CD4-positive, alpha-beta T cell (primary cell): ENCODE measurements around the gene BEND6. TPM values are rescaled to one million over a fixed set of nuclear protein-coding genes. Genes with fewer than 3 reads are reported as not detected.

Source experiments
- ATAC-seq: fragments of 200-7000 bp; cut with Tn5 transposase; one replicate; pipeline ENCODE4 v1.10.0; 2022; ENCODE audit warnings: mild to moderate bottlenecking; ENCODE audit not compliant: poor library complexity
- CTCF ChIA-PET: fragments of 350-600 bp; sonication (Branson Sonifier 250); formaldehyde crosslinking; loops from one replicate; lab custom pipeline; 2021; ENCODE audit warnings: antibody characterized with exemption, inconsistent platforms; lab: Charles Lee
- POLR2A ChIA-PET: fragments of 350-600 bp; sonication (Branson Sonifier 250); formaldehyde crosslinking; loops from one replicate; lab custom pipeline; 2021; ENCODE audit warnings: antibody characterized with exemption, inconsistent platforms; lab: Charles Lee
- DNase-seq, 14 experiments: peaks; one replicate each; pipeline ENCODE4 v3.0.0-alpha.2; 2013 to 2020; ENCODE audit warnings: mixed read lengths in 2 of 14
- H3K27ac ChIP-seq, 2 donors: one replicate each; pipeline versions ENCODE4 v1.5.1 to v1.7.0; 2013; ENCODE audit warnings: low read length in 2 of 2, low read depth in 1 of 2, mild to moderate bottlenecking in 1 of 2
- H3K27me3 ChIP-seq, 2 experiments: 1 replicate in 1 of 2; 2 replicates in 1 of 2; pipeline versions ENCODE4 v1.6.1 to v1.7.0; 2013; ENCODE audit warnings: low read length in 2 of 2, control low read depth in 1 of 2, mild to moderate bottlenecking in 1 of 2, moderate library complexity in 1 of 2; ENCODE audit not compliant: insufficient read depth in 2 of 2, control insufficient read depth in 1 of 2
- H3K36me3 ChIP-seq: one replicate; pipeline ENCODE4 v1.6.1; 2013; ENCODE audit warnings: low read length, control low read depth; ENCODE audit not compliant: insufficient read depth
- H3K4me1 ChIP-seq: one replicate; pipeline ENCODE4 v1.6.1; 2013; ENCODE audit warnings: low read length, control low read depth; ENCODE audit not compliant: insufficient read depth
- H3K4me3 ChIP-seq: one replicate; pipeline ENCODE4 v1.5.1; 2013; ENCODE audit warnings: mild to moderate bottlenecking, low read length, moderate library complexity
- H3K9me3 ChIP-seq, 2 experiments: 1 replicate in 1 of 2; 2 replicates in 1 of 2; pipeline versions ENCODE4 v1.6.1 to v1.7.0; 2013; ENCODE audit warnings: low read length in 2 of 2, mild to moderate bottlenecking in 2 of 2, control low read depth in 1 of 2, moderate library complexity in 1 of 2; ENCODE audit not compliant: control insufficient read depth in 1 of 2, insufficient read depth in 1 of 2
- H3K27ac Mint-ChIP-seq: one replicate; pipeline ENCODE4 v1.8.0; 2020; ENCODE audit warnings: mixed read lengths
- H3K27me3 Mint-ChIP-seq: one replicate; pipeline ENCODE4 v1.8.0; 2021; ENCODE audit warnings: mixed read lengths
- H3K36me3 Mint-ChIP-seq: one replicate; pipeline ENCODE4 v1.8.0; 2021; ENCODE audit warnings: low read depth, mixed read lengths
- H3K4me1 Mint-ChIP-seq: one replicate; pipeline ENCODE4 v1.8.0; 2021; ENCODE audit warnings: low read depth, mixed read lengths
- H3K4me3 Mint-ChIP-seq: one replicate; pipeline ENCODE4 v1.8.0; 2020; ENCODE audit warnings: mild to moderate bottlenecking, mixed read lengths
- H3K9me3 Mint-ChIP-seq: one replicate; pipeline ENCODE4 v1.8.0; 2020; ENCODE audit warnings: mixed read lengths
- CTCF ChIP-seq: fragments of 200-600 bp; IDR thresholded peaks from one replicate; pipeline ENCODE4 v1.8.0; 2022; ENCODE audit warnings: antibody characterized with exemption, mild to moderate bottlenecking
- intact Hi-C, 2 experiments: fragments of 100-400 bp; cut with DNase I in 1 of 2; cut with micrococcal nuclease in 1 of 2; formaldehyde crosslinking; loops; one replicate each; pipeline versions ENCODE4 v1.15.1 to v1.9.0; 2023 to 2025; cut with DNase I, micrococcal nuclease
- total RNA-seq, 174 experiments: library from RNA in 2 of 174; stranded (reverse) in 2 of 174; gene quantifications; one replicate each; pipeline ENCODE4 v1.2.3 and lab custom pipeline; 2021 to 2026

The BEND6 gene
- total RNA-seq, 2 experiments from 2014 or later = not detected

GRCh38 chr6:56949925-56950495, 4.9 kb upstream of the BEND6 start:
- no peaks in the 10 kb centered on the region for H3K36me3 ChIP-seq
- H3K27ac ChIP-seq = no peak overlapping the region
- Mint-ChIP-seq H3K27me3 (peaks cover 87% of the 10 kb centered on the region), H3K4me1 (peaks cover 20% of the 10 kb centered on the region), H3K36me3 (no peaks in the 10 kb centered on the region), H3K9me3 (no peaks in the 10 kb centered on the region), H3K4me3 (no peak overlapping the region), H3K27ac (no peak overlapping the region)
- no peak for TF ChIP-seq CTCF
- H3K27me3 ChIP-seq = peaks cover 20 to 47% of the 10 kb centered on the region in 2 experiments
- peaks cover 11% of the 10 kb centered on the region for H3K4me1 ChIP-seq
- CTCF ChIA-PET = no interaction called here
- ATAC-seq = no peak
- no peak for DNase-seq
- H3K9me3 ChIP-seq = peaks cover 0 to 5% of the 10 kb centered on the region in 2 experiments
- no peak overlapping the region for H3K4me3 ChIP-seq
- POLR2A ChIA-PET = interaction anchor here (0.6 kb wide), 1 partner anchor 366 kb away, joined by 3 read pairs; no protein-coding TSS in a partner anchor
- intact Hi-C loops = no loop called here

DNA sequence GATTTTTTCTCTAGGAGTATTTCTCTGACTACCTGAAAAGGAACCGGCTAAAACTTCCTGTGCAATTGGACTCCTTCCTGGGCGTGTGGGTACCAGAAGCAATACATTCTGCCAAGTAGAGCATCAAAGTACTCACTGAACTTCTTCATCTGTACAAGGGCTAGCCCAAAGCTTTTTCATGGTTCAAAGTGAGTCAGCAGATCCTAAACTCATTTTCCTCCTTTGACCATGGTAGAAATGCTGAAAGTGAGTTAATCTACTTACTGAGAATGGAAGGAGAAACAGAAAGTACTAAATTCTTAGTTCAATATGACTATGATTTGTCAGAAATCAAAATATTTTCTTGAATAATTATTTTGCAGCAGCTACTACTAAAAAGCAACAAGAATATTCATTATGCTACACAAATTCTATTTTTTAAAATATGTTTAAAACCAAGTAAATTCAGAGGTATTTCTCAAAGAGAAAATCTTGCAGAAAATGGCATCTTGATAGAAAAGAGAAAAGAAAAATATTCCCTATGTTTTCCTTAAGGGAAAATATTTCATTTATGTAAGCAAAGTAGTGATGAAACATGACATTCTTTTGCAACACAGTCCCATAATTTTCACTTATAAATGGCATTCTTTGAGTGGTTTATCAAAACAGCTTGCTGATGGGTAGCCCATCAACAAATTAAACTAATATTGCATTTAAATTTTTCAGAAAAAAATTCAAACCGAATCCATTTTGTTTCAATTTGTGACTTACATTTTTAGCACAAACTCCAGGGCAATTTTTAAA, 3.7 kb upstream of the BEND6 start:
- no peak for TF ChIP-seq CTCF
- ATAC-seq (no peak), DNase-seq (no peak)
- peaks cover 21% of the 10 kb centered on the region for H3K4me1 ChIP-seq
- peaks cover 0 to 9% of the 10 kb centered on the region in 2 experiments for H3K9me3 ChIP-seq
- ChIA-PET CTCF (no interaction called here), POLR2A (no interaction called here)
- Mint-ChIP-seq H3K27me3 (peaks cover 85% of the 10 kb centered on the region), H3K36me3 (no peaks in the 10 kb centered on the region), H3K27ac (no peak overlapping the region), H3K9me3 (no peaks in the 10 kb centered on the region), H3K4me3 (no peak overlapping the region), H3K4me1 (peaks cover 26% of the 10 kb centered on the region)
- H3K4me3 ChIP-seq = no peak overlapping the region
- H3K36me3 ChIP-seq = no peaks in the 10 kb centered on the region
- no peak overlapping the region for H3K27ac ChIP-seq
- H3K27me3 ChIP-seq = peaks cover 29 to 59% of the 10 kb centered on the region in 2 experiments
- intact Hi-C loops = no loop called here

DNA sequence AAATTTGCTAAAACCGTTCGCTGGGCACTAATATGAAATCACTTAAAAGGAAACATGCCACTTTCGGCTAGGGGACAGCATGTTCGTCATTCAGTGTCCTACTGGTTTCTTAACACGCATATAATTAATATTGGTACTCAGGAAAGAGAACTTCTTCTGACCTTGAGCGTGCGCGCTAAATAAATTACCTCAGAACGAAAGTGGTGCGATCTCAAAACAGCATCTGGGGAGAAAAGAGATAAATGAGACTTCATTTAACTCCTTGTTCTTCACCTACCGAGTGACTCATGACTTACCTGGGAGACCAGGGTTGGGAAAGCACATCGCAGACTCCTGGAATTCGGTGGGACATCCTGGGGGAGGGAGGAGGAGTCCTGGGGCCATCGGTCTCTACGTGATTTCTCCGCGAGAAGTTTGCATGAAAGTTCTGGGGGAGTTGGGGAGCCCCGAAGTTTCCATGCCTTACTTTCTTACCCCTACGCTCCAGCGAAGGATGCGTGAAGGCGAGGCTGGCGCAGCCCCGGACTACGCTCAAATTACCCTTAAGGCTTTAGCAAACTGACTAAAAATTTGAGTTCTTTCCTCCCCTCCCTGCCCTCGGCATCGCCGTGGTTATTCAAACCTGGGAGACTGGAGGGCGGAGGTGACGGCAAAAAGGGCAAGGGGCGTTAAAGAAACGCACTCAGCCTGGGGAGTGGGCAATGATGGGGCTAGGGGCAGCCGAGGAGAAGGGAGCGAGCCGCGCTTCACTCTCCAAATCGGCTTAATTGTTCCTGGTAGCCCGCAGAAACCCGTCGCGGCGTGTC, 1.1 kb upstream of the BEND6 start:
- Mint-ChIP-seq H3K4me1 (peaks cover 26% of the 10 kb centered on the region), H3K4me3 (peak overlapping the region; percentile 90), H3K27me3 (peaks cover 89% of the 10 kb centered on the region), H3K9me3 (no peaks in the 10 kb centered on the region), H3K27ac (no peak overlapping the region), H3K36me3 (no peaks in the 10 kb centered on the region)
- DNase-seq = peak in 2 of 14 experiments; percentile 8 to 12
- no peak for TF ChIP-seq CTCF
- H3K4me1 ChIP-seq = peaks cover 21% of the 10 kb centered on the region
- intact Hi-C loops = no loop called here
- CTCF ChIA-PET = no interaction called here
- no peaks in the 10 kb centered on the region for H3K36me3 ChIP-seq
- H3K9me3 ChIP-seq = peaks cover 0 to 9% of the 10 kb centered on the region in 2 experiments
- H3K27ac ChIP-seq = no peak overlapping the region
- peaks cover 43 to 75% of the 10 kb centered on the region in 2 experiments for H3K27me3 ChIP-seq
- no peak for ATAC-seq
- H3K4me3 ChIP-seq = peak overlapping the region; percentile 36
- POLR2A ChIA-PET = no interaction called here
